ENCODE measurements around the gene KLHL22.
"Not testable (repeated sequence)": the region's sequence is repeated elsewhere in the genome, so short reads cannot be mapped to it uniquely, and the experiment has no call there.

KLHL22 gene

DNA sequence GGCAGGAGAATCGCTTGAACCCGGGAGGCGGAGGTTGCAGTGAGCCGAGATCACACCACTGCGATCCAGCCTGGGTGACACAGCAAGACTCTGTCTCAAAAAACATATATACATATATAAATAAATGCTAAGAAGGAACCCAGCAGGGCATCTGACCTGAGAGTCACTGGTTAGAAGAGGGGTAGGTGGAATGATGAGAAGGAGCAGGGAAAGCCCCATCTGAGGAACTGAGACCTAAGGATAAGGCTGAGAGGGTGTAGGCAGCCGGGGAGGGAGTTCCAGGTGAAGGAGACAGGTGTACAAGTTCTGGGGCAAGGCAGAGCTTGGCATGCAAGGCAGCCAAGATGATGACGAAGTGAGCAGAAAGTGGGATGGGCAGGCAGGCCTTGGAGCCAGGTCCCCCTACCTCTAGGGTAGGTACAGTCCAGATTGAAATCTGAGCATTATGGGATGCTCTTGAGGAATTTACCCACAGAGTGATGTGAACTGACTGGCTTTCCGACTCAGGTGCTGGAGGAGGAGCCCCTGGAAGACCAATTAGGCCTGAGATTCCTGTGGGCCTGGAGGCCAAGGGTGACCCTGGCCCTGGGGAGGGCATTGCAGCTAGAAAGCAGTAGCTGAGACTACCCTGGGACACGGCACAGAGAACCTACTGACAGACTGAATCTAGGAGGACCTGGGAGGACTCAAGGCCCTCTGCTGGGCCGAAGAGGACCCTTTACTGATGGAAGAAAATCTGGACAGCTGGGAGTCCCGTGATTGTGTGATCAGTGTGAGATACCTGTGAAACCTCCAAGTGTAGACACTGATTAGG, 22.8 kb downstream of the KLHL22 start:
- no peak overlapping the region for H3K4me3 ChIP-seq (ENCODE audit: control insufficient read depth, low read depth, low read length)
- no peak for DNase-seq (ENCODE audit: low read depth)
- TF ChIP-seq CTCF (conservative IDR thresholded peaks at IDR 0.05; ENCODE audit: control insufficient read depth, insufficient read depth, low read depth, low read length), result no peak

- DNase-seq (ENCODE audit: low read depth), result no peak
- TF ChIP-seq CTCF (conservative IDR thresholded peaks at IDR 0.05; ENCODE audit: control insufficient read depth, insufficient read depth, low read depth, low read length), result no peak
- no peak overlapping the region for H3K4me3 ChIP-seq (ENCODE audit: control insufficient read depth, low read depth, low read length)
These were observed 24.3 kb downstream of the KLHL22 start for GRCh38 chr22:20471126-20471833.

DNA sequence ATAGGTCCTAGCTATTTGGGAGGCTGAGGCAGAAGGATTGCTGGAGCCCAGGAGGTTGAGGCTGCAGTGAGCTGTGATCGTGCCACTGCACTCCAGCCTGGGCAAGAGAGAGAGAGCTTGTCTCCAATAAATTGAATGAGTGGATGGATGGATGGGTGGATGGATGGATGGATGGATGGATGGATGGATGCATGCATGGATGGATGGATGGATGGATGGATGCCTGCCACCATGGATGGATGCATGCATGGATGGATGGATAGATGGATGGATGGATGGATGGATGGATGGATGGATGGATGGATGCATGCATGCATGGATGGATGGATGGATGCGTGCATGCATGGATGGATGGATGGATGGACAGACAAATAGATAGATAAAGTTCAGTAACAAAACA, 25.1 kb downstream of the KLHL22 start:
- H3K4me3 ChIP-seq (ENCODE audit: control insufficient read depth, low read depth, low read length); DNase-seq (ENCODE audit: low read depth): not testable (repeated sequence)

DNA sequence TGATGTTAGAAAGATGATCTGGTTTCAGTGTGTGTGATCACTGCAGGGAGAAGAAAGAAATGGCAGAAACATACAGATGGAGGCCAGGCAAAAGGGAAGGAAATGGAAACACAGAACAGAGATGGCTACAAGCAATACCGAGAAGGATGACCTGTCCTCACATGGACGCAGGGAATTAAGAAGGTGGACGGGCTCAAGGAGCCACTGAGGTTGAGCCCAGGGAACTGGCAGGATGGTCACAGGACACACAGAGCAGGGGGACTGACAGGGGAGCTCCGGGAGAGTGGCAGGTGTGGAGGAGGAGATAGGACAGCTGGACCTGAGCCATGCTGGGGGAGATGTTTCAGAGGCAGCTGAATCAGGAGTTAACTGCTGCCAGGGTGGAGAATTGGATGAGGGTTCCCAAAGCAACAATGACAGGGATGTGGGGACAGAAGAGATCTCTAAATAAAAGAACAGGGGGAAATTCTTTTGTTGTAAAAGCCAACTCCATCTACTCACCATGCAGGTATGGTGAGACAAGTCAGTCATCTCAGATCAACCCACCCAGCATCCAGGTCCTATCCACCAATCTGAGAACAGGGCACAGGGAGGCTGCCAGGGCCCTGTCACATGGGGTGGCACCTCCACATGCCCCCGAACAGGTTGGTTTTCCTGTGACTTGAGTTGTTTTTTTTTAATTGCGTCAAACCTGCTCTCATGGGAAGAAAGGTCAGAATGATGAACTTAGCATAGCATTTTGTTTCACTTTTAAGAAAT, 26.3 kb downstream of the KLHL22 start:
- no peak overlapping the region for H3K4me3 ChIP-seq (ENCODE audit: control insufficient read depth, low read depth, low read length)
- TF ChIP-seq CTCF (conservative IDR thresholded peaks at IDR 0.05; ENCODE audit: control insufficient read depth, insufficient read depth, low read depth, low read length), result no peak
- DNase-seq (ENCODE audit: low read depth), result no peak

DNA sequence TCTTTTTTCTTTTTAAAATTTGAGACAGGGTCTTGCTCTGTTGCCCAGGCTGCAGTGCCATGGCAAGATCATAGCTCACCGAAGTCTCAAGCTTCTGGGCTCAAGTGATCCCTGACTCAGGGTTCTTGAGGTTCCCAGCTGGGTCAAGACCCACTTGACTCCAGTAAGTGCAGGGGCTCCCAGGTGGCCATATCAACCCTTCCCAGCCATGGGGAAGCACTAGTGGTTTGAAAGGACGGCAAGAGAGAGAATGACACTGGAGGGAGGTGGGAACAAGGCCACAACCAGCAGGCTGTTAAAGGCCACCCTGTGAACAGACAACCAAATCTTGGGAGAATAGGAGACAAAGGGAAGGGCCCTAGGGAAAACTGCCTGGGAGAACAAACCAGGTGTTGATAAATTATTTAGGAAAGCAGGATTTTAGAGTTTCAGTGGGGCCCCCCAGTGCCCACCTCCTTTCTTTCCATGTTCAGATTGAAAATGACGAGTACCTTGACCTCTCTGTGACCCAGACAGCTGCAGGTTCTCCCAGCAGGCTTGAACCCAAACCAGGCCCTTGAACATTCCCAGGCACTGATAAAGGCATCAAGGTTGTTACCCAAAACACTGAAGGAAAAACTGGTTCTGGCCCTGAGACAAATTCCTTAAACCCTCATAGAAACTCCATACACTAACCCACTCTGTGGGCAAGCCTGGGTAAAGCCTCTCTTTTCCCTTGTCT, 28.8 kb downstream of the KLHL22 start:
- no peak overlapping the region for H3K4me3 ChIP-seq (ENCODE audit: control insufficient read depth, low read depth, low read length)
- no peak for DNase-seq (ENCODE audit: low read depth)
- no peak for TF ChIP-seq CTCF (conservative IDR thresholded peaks at IDR 0.05; ENCODE audit: control insufficient read depth, insufficient read depth, low read depth, low read length)

GRCh38 chr22:20465759-20466077, 29.9 kb downstream of the KLHL22 start:
- TF ChIP-seq CTCF (conservative IDR thresholded peaks at IDR 0.05; ENCODE audit: control insufficient read depth, insufficient read depth, low read depth, low read length), result no peak
- no peak for DNase-seq (ENCODE audit: low read depth)
- H3K4me3 ChIP-seq (ENCODE audit: control insufficient read depth, low read depth, low read length), result no peak overlapping the region

Measured in fibroblast of mammary gland (primary cell).